Endothelial cell of umbilical vein (primary cell): ENCODE measurements around the gene WDHD1.

Source experiments
- EZH2 ChIP-seq: IDR thresholded peaks from 2 replicates; pipeline ENCODE4 v1.6.1; 2012; ENCODE audit warnings: borderline replicate concordance, low read depth, mild to moderate bottlenecking, moderate library complexity, low read length, inconsistent platforms; ENCODE audit not compliant: severe bottlenecking
- FOS ChIP-seq: IDR thresholded peaks from 2 replicates; pipeline ENCODE4 v1.6.1; 2011; ENCODE audit warnings: mild to moderate bottlenecking, low read length, moderate library complexity, borderline replicate concordance; ENCODE audit not compliant: insufficient read depth
- GATA2 ChIP-seq: IDR thresholded peaks from 2 replicates; pipeline ENCODE4 v1.7.0; 2011; ENCODE audit warnings: low read depth, mild to moderate bottlenecking, moderate library complexity, mixed read lengths, low read length; ENCODE audit not compliant: insufficient read length, insufficient read depth
- JUN ChIP-seq: IDR thresholded peaks from 2 replicates; pipeline ENCODE4 v1.6.1; 2011; ENCODE audit warnings: borderline replicate concordance, low read depth; ENCODE audit not compliant: insufficient read length, insufficient read depth
- MYC ChIP-seq: IDR thresholded peaks from one replicate; pipeline ENCODE4 v1.6.1; 2011; ENCODE audit warnings: mild to moderate bottlenecking, low read depth, low read length
- POLR2A ChIP-seq: IDR thresholded peaks from 2 replicates; pipeline ENCODE4 v1.6.1; 2012; ENCODE audit warnings: low read depth, mild to moderate bottlenecking, control low read depth, low read length
- POLR2AphosphoS5 ChIP-seq: IDR thresholded peaks from 2 replicates; pipeline ENCODE4 v1.6.1; 2012; ENCODE audit warnings: low read depth, mild to moderate bottlenecking, control low read depth, low read length, moderate library complexity; ENCODE audit not compliant: insufficient read depth
- TF ChIP-seq, protein P1 (sequence below), 2 donors: IDR thresholded peaks; 1 replicate in 1 of 2; 2 replicates in 1 of 2; pipeline ENCODE4 v1.5.1; 2011; ENCODE audit warnings: low read length in 2 of 2, mild to moderate bottlenecking in 2 of 2, moderate library complexity in 2 of 2, control low read depth in 1 of 2, inconsistent platforms in 1 of 2, low read depth in 1 of 2; ENCODE audit not compliant: insufficient read depth in 1 of 2; ENCODE audit errors: extremely low read depth in 1 of 2
- TF ChIP-seq, protein P2 (sequence below): IDR thresholded peaks from 2 replicates; pipeline ENCODE4 v1.6.1; 2011; ENCODE audit not compliant: insufficient read depth, insufficient read length

DNA sequence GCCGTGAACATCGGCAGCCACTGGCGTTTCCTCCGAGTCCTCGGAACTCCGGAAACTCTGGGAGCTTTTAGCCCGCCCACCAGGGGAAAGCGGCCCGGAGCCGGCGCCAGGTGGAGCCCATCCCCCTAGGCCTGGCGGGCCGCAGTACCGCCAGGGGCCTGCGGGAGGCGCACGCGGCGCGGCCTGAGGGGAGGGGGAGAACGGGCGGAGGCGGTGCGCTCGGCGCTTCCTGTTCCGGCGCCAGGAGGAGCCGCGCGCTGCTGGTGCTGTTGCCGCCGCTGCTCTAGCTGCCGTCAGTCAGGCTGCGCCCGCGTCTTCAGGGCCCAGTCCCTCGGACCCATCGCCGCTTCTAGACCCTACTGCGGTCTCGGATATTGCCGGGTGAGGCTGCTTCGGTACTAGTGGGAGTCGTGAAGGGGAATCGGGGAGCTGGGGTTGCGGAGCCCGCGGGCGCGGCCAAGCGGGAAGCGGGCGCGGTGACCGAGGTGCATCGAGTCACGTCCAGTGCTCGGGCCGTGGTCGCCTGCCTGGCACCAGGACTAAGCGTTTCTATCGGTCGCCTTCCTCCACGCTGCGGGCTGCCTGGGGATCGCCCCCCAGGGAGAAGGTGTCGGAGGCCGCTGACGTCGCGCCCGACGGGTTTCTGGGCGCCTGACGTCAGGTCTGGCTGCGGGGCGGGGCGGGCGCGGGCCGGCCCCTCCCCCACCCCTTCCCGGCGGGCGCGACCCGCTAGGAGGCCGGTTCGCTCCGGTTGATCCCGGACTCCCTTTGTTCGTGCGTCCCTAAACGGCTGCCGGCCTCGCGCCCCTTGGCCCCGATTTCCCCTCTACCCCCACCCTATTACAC is 24.7 kb upstream of the WDHD1 start, which contains the start of gene MAPK1IP1L:
- TF ChIP-seq GATA2 (no peak), MYC (no peak), POLR2A (peak; percentile 98), POLR2AphosphoS5 (peak; percentile 99), JUN (no peak), EZH2 (no peak), FOS (no peak)
- TF ChIP-seq, protein P1, sequence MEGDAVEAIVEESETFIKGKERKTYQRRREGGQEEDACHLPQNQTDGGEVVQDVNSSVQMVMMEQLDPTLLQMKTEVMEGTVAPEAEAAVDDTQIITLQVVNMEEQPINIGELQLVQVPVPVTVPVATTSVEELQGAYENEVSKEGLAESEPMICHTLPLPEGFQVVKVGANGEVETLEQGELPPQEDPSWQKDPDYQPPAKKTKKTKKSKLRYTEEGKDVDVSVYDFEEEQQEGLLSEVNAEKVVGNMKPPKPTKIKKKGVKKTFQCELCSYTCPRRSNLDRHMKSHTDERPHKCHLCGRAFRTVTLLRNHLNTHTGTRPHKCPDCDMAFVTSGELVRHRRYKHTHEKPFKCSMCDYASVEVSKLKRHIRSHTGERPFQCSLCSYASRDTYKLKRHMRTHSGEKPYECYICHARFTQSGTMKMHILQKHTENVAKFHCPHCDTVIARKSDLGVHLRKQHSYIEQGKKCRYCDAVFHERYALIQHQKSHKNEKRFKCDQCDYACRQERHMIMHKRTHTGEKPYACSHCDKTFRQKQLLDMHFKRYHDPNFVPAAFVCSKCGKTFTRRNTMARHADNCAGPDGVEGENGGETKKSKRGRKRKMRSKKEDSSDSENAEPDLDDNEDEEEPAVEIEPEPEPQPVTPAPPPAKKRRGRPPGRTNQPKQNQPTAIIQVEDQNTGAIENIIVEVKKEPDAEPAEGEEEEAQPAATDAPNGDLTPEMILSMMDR (IDR thresholded peaks at IDR 0.05; ENCODE audit: extremely low read depth in 1 of 2, insufficient read depth in 1 of 2, low read depth in 1 of 2, low read length in 2 of 2) = peak; percentile 95 to 100
- TF ChIP-seq, protein P2, sequence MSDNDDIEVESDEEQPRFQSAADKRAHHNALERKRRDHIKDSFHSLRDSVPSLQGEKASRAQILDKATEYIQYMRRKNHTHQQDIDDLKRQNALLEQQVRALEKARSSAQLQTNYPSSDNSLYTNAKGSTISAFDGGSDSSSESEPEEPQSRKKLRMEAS = peak; percentile 9
